Caco-2 (cell line): Measurements from ENCODE around the gene PBX4. TPM values are rescaled to one million over a fixed set of nuclear protein-coding genes. Genes with fewer than 3 reads are reported as not detected.

Source experiments
- BruUV-seq: library from RNA; stranded (reverse); fragments of 400-500 nt; replicated peaks from 2 replicates; lab custom pipeline; 2021; lab: Mats Ljungman, UMichigan
- CTCF ChIA-PET: fragments of 300-600 bp; sonication (Branson Sonifier 250); formaldehyde crosslinking; loops from one replicate; lab custom pipeline; 2022; ENCODE audit warnings: antibody characterized with exemption; lab: Charles Lee
- POLR2A ChIA-PET: fragments of 300-600 bp; sonication (Branson Sonifier 250); formaldehyde crosslinking; loops from one replicate; lab custom pipeline; 2022; ENCODE audit warnings: antibody characterized with exemption; lab: Charles Lee
- DNase-seq, 2 experiments: peaks; one replicate each; pipeline versions ENCODE4 v3.0.0 to v3.0.0-alpha.2; 2020 to 2022
- H3K27me3 ChIP-seq: replicated peaks from 2 replicates; pipeline ENCODE4 v1.6.0; 2011; ENCODE audit warnings: low read length; ENCODE audit not compliant: control insufficient read depth, insufficient read depth
- H3K36me3 ChIP-seq: 2 replicates; pipeline ENCODE4 v1.5.1; 2011; ENCODE audit warnings: low read length; ENCODE audit not compliant: control insufficient read depth, insufficient read depth
- H3K4me1 ChIP-seq: fragments of 250-450 bp; sonication (Bioruptor Pico); 2 replicates; pipeline ENCODE4 v1.5.1; 2020; ENCODE audit warnings: mild to moderate bottlenecking
- H3K4me3 ChIP-seq: 2 replicates; pipeline ENCODE4 v1.5.1; 2011; ENCODE audit warnings: low read depth, mild to moderate bottlenecking, control low read depth, low read length
- H3K9me3 ChIP-seq: fragments of 250-450 bp; sonication (Bioruptor Pico); 2 replicates; pipeline ENCODE4 v1.5.1; 2020; ENCODE audit warnings: mild to moderate bottlenecking, moderate library complexity
- H3K27ac Mint-ChIP-seq: one replicate; pipeline ENCODE4 v1.8.0; 2022; ENCODE audit warnings: mixed read lengths; ENCODE audit not compliant: unreplicated experiment
- H3K27me3 Mint-ChIP-seq: one replicate; pipeline ENCODE4 v1.8.0; 2022; ENCODE audit warnings: mixed read lengths; ENCODE audit not compliant: insufficient read depth, unreplicated experiment
- H3K36me3 Mint-ChIP-seq: one replicate; pipeline ENCODE4 v1.8.0; 2022; ENCODE audit warnings: mild to moderate bottlenecking, mixed read lengths; ENCODE audit not compliant: insufficient read depth, unreplicated experiment
- H3K4me1 Mint-ChIP-seq: one replicate; pipeline ENCODE4 v1.8.0; 2022; ENCODE audit warnings: low read depth, mixed read lengths; ENCODE audit not compliant: unreplicated experiment
- H3K4me3 Mint-ChIP-seq: one replicate; pipeline ENCODE4 v1.8.0; 2022; ENCODE audit warnings: mild to moderate bottlenecking, moderate library complexity, mixed read lengths; ENCODE audit not compliant: unreplicated experiment
- H3K9me3 Mint-ChIP-seq: one replicate; pipeline ENCODE4 v1.8.0; 2022; ENCODE audit warnings: mixed read lengths; ENCODE audit not compliant: unreplicated experiment
- CTCF ChIP-seq, 2 experiments: fragments of 200-600 bp in 1 of 2; IDR thresholded peaks; 1 replicate in 1 of 2; 2 replicates in 1 of 2; pipeline versions ENCODE4 v1.5.1 to v1.8.0; 2011 to 2022; ENCODE audit warnings: antibody characterized with exemption in 1 of 2, control low read depth in 1 of 2, inconsistent platforms in 1 of 2, low read depth in 1 of 2, low read length in 1 of 2, mild to moderate bottlenecking in 1 of 2, moderate library complexity in 1 of 2; ENCODE audit not compliant: insufficient read depth in 1 of 2, severe bottlenecking in 1 of 2, unreplicated experiment in 1 of 2
- intact Hi-C: fragments of 100-400 bp; cut with micrococcal nuclease; formaldehyde crosslinking; loops from one replicate; pipeline ENCODE4 v1.10.0; 2022; ENCODE audit not compliant: unreplicated experiment
- total RNA-seq: library from RNA; stranded (reverse); gene quantifications from 2 replicates; pipeline ENCODE4 v1.2.3, GENCODE V29; 2022

PBX4 gene
- total RNA-seq, 1 experiment from 2014 or later = 3.5 TPM

- Histone ChIP-seq H3K36me3 (no peaks in the 10 kb centered on the region), H3K9me3 (no peaks in the 10 kb centered on the region), H3K27me3 (no peaks in the 10 kb centered on the region), H3K4me1 (no peaks in the 10 kb centered on the region), H3K4me3 (no peak overlapping the region)
- H3K9me3 Mint-ChIP-seq = no peaks in the 10 kb centered on the region
- intact Hi-C loops = no loop called here
- TF ChIP-seq CTCF (IDR thresholded peaks at IDR 0.05; ENCODE audit: insufficient read depth in 1 of 2, low read depth in 1 of 2, low read length in 1 of 2, severe bottlenecking in 1 of 2, unreplicated experiment in 1 of 2) = no peak
- DNase-seq = no peak
- no peak overlapping the region for H3K4me3 Mint-ChIP-seq
- peaks cover 7% of the 10 kb centered on the region for H3K36me3 Mint-ChIP-seq
- H3K27ac Mint-ChIP-seq = no peak overlapping the region
- peaks cover 6% of the 10 kb centered on the region for H3K4me1 Mint-ChIP-seq
- H3K27me3 Mint-ChIP-seq = no peaks in the 10 kb centered on the region
- BruUV-seq = no TSS peak
- CTCF ChIA-PET = no interaction called here
- POLR2A ChIA-PET = no interaction called here
Observed at GRCh38 chr19:19580418-19580817, 38.1 kb downstream of the PBX4 start.

GRCh38 chr19:19579533-19580361, 38.7 kb downstream of the PBX4 start:
- CTCF ChIA-PET = no interaction called here
- intact Hi-C loops = no loop called here
- no peak overlapping the region for H3K4me3 ChIP-seq
- POLR2A ChIA-PET = no interaction called here
- H3K4me1 ChIP-seq = no peaks in the 10 kb centered on the region
- no TSS peak for BruUV-seq
- TF ChIP-seq CTCF (IDR thresholded peaks at IDR 0.05; ENCODE audit: insufficient read depth in 1 of 2, low read depth in 1 of 2, low read length in 1 of 2, severe bottlenecking in 1 of 2, unreplicated experiment in 1 of 2) = no peak
- no peaks in the 10 kb centered on the region for H3K9me3 ChIP-seq
- Mint-ChIP-seq H3K4me1 (peaks cover 7% of the 10 kb centered on the region), H3K4me3 (no peak overlapping the region), H3K27me3 (no peaks in the 10 kb centered on the region), H3K9me3 (no peaks in the 10 kb centered on the region), H3K27ac (no peak overlapping the region), H3K36me3 (peaks cover 9% of the 10 kb centered on the region)
- H3K27me3 ChIP-seq = no peaks in the 10 kb centered on the region
- DNase-seq = no peak
- no peaks in the 10 kb centered on the region for H3K36me3 ChIP-seq

- Mint-ChIP-seq H3K9me3 (no peaks in the 10 kb centered on the region), H3K27me3 (no peaks in the 10 kb centered on the region), H3K4me1 (peaks cover 7% of the 10 kb centered on the region), H3K36me3 (peaks cover 9% of the 10 kb centered on the region), H3K4me3 (no peak overlapping the region), H3K27ac (no peak overlapping the region)
- no peaks in the 10 kb centered on the region for H3K9me3 ChIP-seq
- no peak overlapping the region for H3K4me3 ChIP-seq
- BruUV-seq = no TSS peak
- no peaks in the 10 kb centered on the region for H3K36me3 ChIP-seq
- ChIA-PET CTCF (no interaction called here), POLR2A (no interaction called here)
- no peak for TF ChIP-seq CTCF (IDR thresholded peaks at IDR 0.05; ENCODE audit: insufficient read depth in 1 of 2, low read depth in 1 of 2, low read length in 1 of 2, severe bottlenecking in 1 of 2, unreplicated experiment in 1 of 2)
- no peaks in the 10 kb centered on the region for H3K4me1 ChIP-seq
- intact Hi-C loops = no loop called here
- H3K27me3 ChIP-seq = no peaks in the 10 kb centered on the region
- no peak for DNase-seq
Observed at GRCh38 chr19:19578252-19578651, 40.2 kb downstream of the PBX4 start.
